ENCODE measurements around the gene NRXN3. TPM values are rescaled to one million over a fixed set of nuclear protein-coding genes. Genes with fewer than 3 reads are reported as not detected.

NRXN3 gene
- total RNA-seq, 5 donors from 2014 or later (not counting 1 experiment from before 2014, with no cell fraction given) = not detected

GRCh38 chr14:79248126-79248525 is 1078.0 kb downstream of the NRXN3 start:
- WGBS (ENCODE audit: insufficient coverage) = 75% methylated on average over 2 of the region's 2 CpGs
- H3K4me1 Mint-ChIP-seq = no peaks in the 10 kb centered on the region
- POLR2A ChIA-PET = no interaction called here

GRCh38 chr14:79248771-79249170 is 1078.6 kb downstream of the NRXN3 start:
- POLR2A ChIA-PET = no interaction called here
- no peak for DNase-seq
- ATAC-seq (replicated peaks in 1 of 4) = no peak
- Mint-ChIP-seq H3K4me3 (no peak overlapping the region), H3K9me3 (peaks cover 2 to 22% (median 3%) of the 10 kb centered on the region in 3 donors), H3K4me1 (no peaks in the 10 kb centered on the region), H3K27me3 (peaks cover 0 to 3% of the 10 kb centered on the region in 2 donors), H3K36me3 (no peaks in the 10 kb centered on the region), H3K27ac (no peak overlapping the region)
- 33% methylated on average over 1 of the region's 3 CpGs for WGBS (ENCODE audit: insufficient coverage)
- H3K9me3 ChIP-seq = no peaks in the 10 kb centered on the region
- H3K27ac ChIP-seq (ENCODE audit: low read length) = no peak overlapping the region
- H3K36me3 ChIP-seq (ENCODE audit: control insufficient read depth in 2 of 2, extremely low read depth in 1 of 2, insufficient read depth in 1 of 2, low read length in 1 of 2) = no peaks in the 10 kb centered on the region
- no peaks in the 10 kb centered on the region for H3K4me1 ChIP-seq (ENCODE audit: control insufficient read depth in 1 of 2, extremely low read depth in 1 of 2, insufficient read depth in 2 of 2, low read length in 2 of 2)
- CTCF ChIA-PET = no interaction called here
- H3K27me3 ChIP-seq (replicated peaks in 1 of 2; ENCODE audit: control insufficient read depth in 2 of 2, extremely low read depth in 1 of 2, insufficient read depth in 2 of 2, low read length in 1 of 2) = no peaks in the 10 kb centered on the region
- H3K4me3 ChIP-seq (ENCODE audit: control insufficient read depth in 1 of 2, extremely low read depth in 1 of 2, low read length in 1 of 2) = no peak overlapping the region

More at GRCh38 chr14:79248126-79248525, 1078.0 kb downstream of the NRXN3 start:
- no peaks in the 10 kb centered on the region for H3K27me3 ChIP-seq (replicated peaks in 1 of 2; ENCODE audit: control insufficient read depth in 2 of 2, extremely low read depth in 1 of 2, insufficient read depth in 2 of 2, low read length in 1 of 2)
- no peak overlapping the region for H3K4me3 Mint-ChIP-seq
- DNase-seq (no peak), ATAC-seq (replicated peaks in 1 of 4) (no peak)
- H3K27ac Mint-ChIP-seq = no peak overlapping the region
- H3K27ac ChIP-seq (ENCODE audit: low read length) = no peak overlapping the region
- peaks cover 2 to 22% (median 3%) of the 10 kb centered on the region in 3 donors for H3K9me3 Mint-ChIP-seq
- H3K27me3 Mint-ChIP-seq = peaks cover 0 to 3% of the 10 kb centered on the region in 2 donors
- no peak overlapping the region for H3K4me3 ChIP-seq (ENCODE audit: control insufficient read depth in 1 of 2, extremely low read depth in 1 of 2, low read length in 1 of 2)
- CTCF ChIA-PET = no interaction called here
- no peaks in the 10 kb centered on the region for H3K4me1 ChIP-seq (ENCODE audit: control insufficient read depth in 1 of 2, extremely low read depth in 1 of 2, insufficient read depth in 2 of 2, low read length in 2 of 2)
- H3K36me3 ChIP-seq (ENCODE audit: control insufficient read depth in 2 of 2, extremely low read depth in 1 of 2, insufficient read depth in 1 of 2, low read length in 1 of 2) = no peaks in the 10 kb centered on the region
- no peaks in the 10 kb centered on the region for H3K9me3 ChIP-seq
- no peaks in the 10 kb centered on the region for H3K36me3 Mint-ChIP-seq

GRCh38 chr14:79251278-79251677 is 1081.1 kb downstream of the NRXN3 start:
- ATAC-seq (replicated peaks in 1 of 4) (no peak), DNase-seq (no peak)
- Mint-ChIP-seq H3K27me3 (peaks cover 0 to 3% of the 10 kb centered on the region in 2 donors), H3K4me3 (no peak overlapping the region), H3K36me3 (no peaks in the 10 kb centered on the region), H3K4me1 (no peaks in the 10 kb centered on the region), H3K9me3 (peaks cover 2 to 27% (median 7%) of the 10 kb centered on the region in 3 donors), H3K27ac (no peak overlapping the region)
- no peak overlapping the region for H3K27ac ChIP-seq (ENCODE audit: low read length)
- ChIA-PET CTCF (no interaction called here), POLR2A (no interaction called here)
- H3K27me3 ChIP-seq (replicated peaks in 1 of 2; ENCODE audit: control insufficient read depth in 2 of 2, extremely low read depth in 1 of 2, insufficient read depth in 2 of 2, low read length in 1 of 2) = no peaks in the 10 kb centered on the region
- no peaks in the 10 kb centered on the region for H3K36me3 ChIP-seq (ENCODE audit: control insufficient read depth in 2 of 2, extremely low read depth in 1 of 2, insufficient read depth in 1 of 2, low read length in 1 of 2)
- 74% methylated on average over 3 of the region's 4 CpGs for WGBS (ENCODE audit: insufficient coverage)
- no peak overlapping the region for H3K4me3 ChIP-seq (ENCODE audit: control insufficient read depth in 1 of 2, extremely low read depth in 1 of 2, low read length in 1 of 2)
- no peaks in the 10 kb centered on the region for H3K9me3 ChIP-seq
- no peaks in the 10 kb centered on the region for H3K4me1 ChIP-seq (ENCODE audit: control insufficient read depth in 1 of 2, extremely low read depth in 1 of 2, insufficient read depth in 2 of 2, low read length in 2 of 2)

GRCh38 chr14:79253576-79253975 is 1083.4 kb downstream of the NRXN3 start:
- Mint-ChIP-seq H3K27me3 (peaks cover 0 to 3% of the 10 kb centered on the region in 2 donors), H3K9me3 (peaks cover 5 to 27% (median 8%) of the 10 kb centered on the region in 3 donors), H3K4me3 (no peak overlapping the region), H3K4me1 (no peaks in the 10 kb centered on the region), H3K36me3 (no peaks in the 10 kb centered on the region), H3K27ac (no peak overlapping the region)
- DNase-seq (no peak), ATAC-seq (replicated peaks in 1 of 4) (no peak)
- H3K4me3 ChIP-seq (ENCODE audit: control insufficient read depth in 1 of 2, extremely low read depth in 1 of 2, low read length in 1 of 2) = no peak overlapping the region
- no peaks in the 10 kb centered on the region for H3K27me3 ChIP-seq (replicated peaks in 1 of 2; ENCODE audit: control insufficient read depth in 2 of 2, extremely low read depth in 1 of 2, insufficient read depth in 2 of 2, low read length in 1 of 2)
- ChIA-PET CTCF (no interaction called here), POLR2A (no interaction called here)
- no peaks in the 10 kb centered on the region for H3K9me3 ChIP-seq
- no peak overlapping the region for H3K27ac ChIP-seq (ENCODE audit: low read length)
- H3K4me1 ChIP-seq (ENCODE audit: control insufficient read depth in 1 of 2, extremely low read depth in 1 of 2, insufficient read depth in 2 of 2, low read length in 2 of 2) = no peaks in the 10 kb centered on the region
- 50% methylated on average over 1 of the region's 3 CpGs for WGBS (ENCODE audit: insufficient coverage)
- no peaks in the 10 kb centered on the region for H3K36me3 ChIP-seq (ENCODE audit: control insufficient read depth in 2 of 2, extremely low read depth in 1 of 2, insufficient read depth in 1 of 2, low read length in 1 of 2)

- Mint-ChIP-seq H3K27me3 (peaks cover 0 to 3% of the 10 kb centered on the region in 2 donors), H3K27ac (no peak overlapping the region), H3K4me1 (no peaks in the 10 kb centered on the region), H3K9me3 (peaks cover 5 to 22% (median 8%) of the 10 kb centered on the region in 3 donors), H3K36me3 (no peaks in the 10 kb centered on the region), H3K4me3 (no peak overlapping the region)
- WGBS (ENCODE audit: insufficient coverage) = 71% methylated on average over 3 of the region's 3 CpGs
- no peak overlapping the region for H3K4me3 ChIP-seq (ENCODE audit: control insufficient read depth in 1 of 2, extremely low read depth in 1 of 2, low read length in 1 of 2)
- H3K27me3 ChIP-seq (replicated peaks in 1 of 2; ENCODE audit: control insufficient read depth in 2 of 2, extremely low read depth in 1 of 2, insufficient read depth in 2 of 2, low read length in 1 of 2) = no peaks in the 10 kb centered on the region
- no peaks in the 10 kb centered on the region for H3K4me1 ChIP-seq (ENCODE audit: control insufficient read depth in 1 of 2, extremely low read depth in 1 of 2, insufficient read depth in 2 of 2, low read length in 2 of 2)
- no peak overlapping the region for H3K27ac ChIP-seq (ENCODE audit: low read length)
- no peak for ATAC-seq (replicated peaks in 1 of 4)
- H3K36me3 ChIP-seq (ENCODE audit: control insufficient read depth in 2 of 2, extremely low read depth in 1 of 2, insufficient read depth in 1 of 2, low read length in 1 of 2) = no peaks in the 10 kb centered on the region
- POLR2A ChIA-PET = no interaction called here
- CTCF ChIA-PET = no interaction called here
- DNase-seq = no peak
- no peaks in the 10 kb centered on the region for H3K9me3 ChIP-seq
Measured at GRCh38 chr14:79254069-79254775, 1084.0 kb downstream of the NRXN3 start.

- Histone ChIP-seq H3K4me1 (ENCODE audit: control insufficient read depth in 1 of 2, extremely low read depth in 1 of 2, insufficient read depth in 2 of 2, low read length in 2 of 2) (no peaks in the 10 kb centered on the region), H3K27me3 (replicated peaks in 1 of 2; ENCODE audit: control insufficient read depth in 2 of 2, extremely low read depth in 1 of 2, insufficient read depth in 2 of 2, low read length in 1 of 2) (no peaks in the 10 kb centered on the region), H3K4me3 (ENCODE audit: control insufficient read depth in 1 of 2, extremely low read depth in 1 of 2, low read length in 1 of 2) (no peak overlapping the region), H3K36me3 (ENCODE audit: control insufficient read depth in 2 of 2, extremely low read depth in 1 of 2, insufficient read depth in 1 of 2, low read length in 1 of 2) (no peaks in the 10 kb centered on the region), H3K27ac (ENCODE audit: low read length) (no peak overlapping the region), H3K9me3 (no peaks in the 10 kb centered on the region)
- ATAC-seq (replicated peaks in 1 of 4) (no peak), DNase-seq (no peak)
- ChIA-PET CTCF (no interaction called here), POLR2A (no interaction called here)
- WGBS (ENCODE audit: insufficient coverage) = no CpG with 5 or more reads among the region's 2 CpGs
- Mint-ChIP-seq H3K4me3 (no peak overlapping the region), H3K9me3 (peaks cover 5 to 15% (median 8%) of the 10 kb centered on the region in 3 donors), H3K27me3 (peaks cover 0 to 3% of the 10 kb centered on the region in 2 donors), H3K36me3 (no peaks in the 10 kb centered on the region), H3K4me1 (no peaks in the 10 kb centered on the region), H3K27ac (no peak overlapping the region)
Measured at GRCh38 chr14:79256380-79256779, 1086.2 kb downstream of the NRXN3 start.
